OCI-LY7 (cell line): ENCODE data around the gene AMPD2. TPM values are rescaled to one million over a fixed set of nuclear protein-coding genes. Genes with fewer than 3 reads are reported as not detected.

ENCODE experiments used
- BruUV-seq: library from RNA; stranded (reverse); fragments of 400-500 nt; replicated peaks from 2 replicates; lab custom pipeline; 2021; lab: Mats Ljungman, UMichigan
- CTCF ChIA-PET: fragments of 300-600 bp; sonication (Branson Sonifier 250); formaldehyde crosslinking; loops from one replicate; lab custom pipeline; 2022; ENCODE audit warnings: antibody characterized with exemption; ENCODE audit not compliant: unreplicated experiment; lab: Charles Lee
- POLR2A ChIA-PET: fragments of 300-600 bp; sonication (Branson Sonifier 250); formaldehyde crosslinking; loops from one replicate; lab custom pipeline; 2022; ENCODE audit warnings: antibody characterized with exemption; lab: Charles Lee
- DNase-seq: peaks from one replicate; pipeline ENCODE4 v3.0.0-alpha.2; 2015; ENCODE audit warnings: low spot score
- H2AFZ ChIP-seq: fragments of 200-600 bp; sonication (generic), shearing (Covaris generic); 2 replicates; pipeline ENCODE4 v1.6.1; 2014; ENCODE audit warnings: mild to moderate bottlenecking, antibody characterized with exemption, low read length, moderate library complexity
- H3K27ac ChIP-seq: fragments of 200-600 bp; sonication (generic); 2 replicates; pipeline ENCODE4 v1.5.1; 2014; ENCODE audit warnings: mixed run types, low read depth, mild to moderate bottlenecking, moderate library complexity, low read length, inconsistent platforms; ENCODE audit not compliant: poor library complexity, severe bottlenecking
- H3K36me3 ChIP-seq: fragments of 200-600 bp; sonication (generic); 2 replicates; pipeline ENCODE4 v1.6.1; 2014; ENCODE audit warnings: mild to moderate bottlenecking, antibody characterized with exemption, low read length, moderate library complexity, mixed read lengths; ENCODE audit not compliant: insufficient read depth
- H3K4me1 ChIP-seq: fragments of 200-600 bp; sonication (generic); 2 replicates; pipeline ENCODE4 v1.5.1; 2014; ENCODE audit warnings: mild to moderate bottlenecking, low read length; ENCODE audit not compliant: insufficient read depth, poor library complexity, severe bottlenecking
- H3K4me2 ChIP-seq: fragments of 200-600 bp; sonication (generic); 2 replicates; pipeline ENCODE4 v1.6.1; 2014; ENCODE audit warnings: mild to moderate bottlenecking, low read length
- H3K4me3 ChIP-seq: fragments of 200-600 bp; sonication (generic); 2 replicates; pipeline ENCODE4 v1.5.1; 2014; ENCODE audit warnings: mild to moderate bottlenecking, low read depth, low read length; ENCODE audit not compliant: poor library complexity, severe bottlenecking
- H3K79me2 ChIP-seq: fragments of 200-600 bp; sonication (generic); 2 replicates; pipeline ENCODE4 v1.6.1; 2016; ENCODE audit warnings: low read depth, mild to moderate bottlenecking, low read length, moderate library complexity, mixed read lengths; ENCODE audit not compliant: insufficient read depth
- H3K9me2 ChIP-seq: fragments of 200-600 bp; sonication (generic); 2 replicates; pipeline ENCODE4 v1.6.1; 2016; ENCODE audit warnings: mild to moderate bottlenecking, low read length, mixed read lengths; ENCODE audit not compliant: insufficient read depth
- H3K9me3 ChIP-seq: fragments of 200-600 bp; sonication (generic); 2 replicates; pipeline ENCODE4 v1.6.1; 2014; ENCODE audit warnings: mild to moderate bottlenecking, mixed run types, low read length, mixed read lengths
- H4K20me1 ChIP-seq: fragments of 200-600 bp; sonication (generic); 2 replicates; pipeline ENCODE4 v1.6.1; 2014; ENCODE audit warnings: mild to moderate bottlenecking, antibody characterized with exemption, low read length, moderate library complexity, mixed read lengths; ENCODE audit not compliant: insufficient read depth
- EZH2phosphoT487 ChIP-seq: fragments of 200-600 bp; sonication (generic); IDR thresholded peaks from 2 replicates; pipeline ENCODE4 v1.6.1; 2018; ENCODE audit warnings: low read depth, borderline replicate concordance, mild to moderate bottlenecking, mixed run types, antibody characterized with exemption, low read length, moderate library complexity, mixed read lengths
- intact Hi-C: fragments of 100-400 bp; cut with micrococcal nuclease; formaldehyde crosslinking; loops from one replicate; pipeline ENCODE4 v1.10.0; 2022; ENCODE audit not compliant: unreplicated experiment
- total RNA-seq, 2 experiments: library from RNA; depleted of rRNA in 1 of 2; stranded (reverse); fragments of >200 nt in 1 of 2; shearing (Covaris generic) in 1 of 2; gene quantifications; 2 replicates each; pipeline ENCODE4 v1.2.3, GENCODE V29; 2014 to 2022
- TF ChIP-seq, protein P1 (sequence below): fragments of 200-600 bp; sonication (generic); conservative IDR thresholded peaks from 2 replicates; pipeline ENCODE4 v1.5.1; 2014; ENCODE audit warnings: mild to moderate bottlenecking, antibody characterized with exemption, low read length, moderate library complexity, mixed read lengths

AMPD2 gene
- total RNA-seq, 2 experiments from 2014 or later, result 51.8 to 66.2 TPM

DNA sequence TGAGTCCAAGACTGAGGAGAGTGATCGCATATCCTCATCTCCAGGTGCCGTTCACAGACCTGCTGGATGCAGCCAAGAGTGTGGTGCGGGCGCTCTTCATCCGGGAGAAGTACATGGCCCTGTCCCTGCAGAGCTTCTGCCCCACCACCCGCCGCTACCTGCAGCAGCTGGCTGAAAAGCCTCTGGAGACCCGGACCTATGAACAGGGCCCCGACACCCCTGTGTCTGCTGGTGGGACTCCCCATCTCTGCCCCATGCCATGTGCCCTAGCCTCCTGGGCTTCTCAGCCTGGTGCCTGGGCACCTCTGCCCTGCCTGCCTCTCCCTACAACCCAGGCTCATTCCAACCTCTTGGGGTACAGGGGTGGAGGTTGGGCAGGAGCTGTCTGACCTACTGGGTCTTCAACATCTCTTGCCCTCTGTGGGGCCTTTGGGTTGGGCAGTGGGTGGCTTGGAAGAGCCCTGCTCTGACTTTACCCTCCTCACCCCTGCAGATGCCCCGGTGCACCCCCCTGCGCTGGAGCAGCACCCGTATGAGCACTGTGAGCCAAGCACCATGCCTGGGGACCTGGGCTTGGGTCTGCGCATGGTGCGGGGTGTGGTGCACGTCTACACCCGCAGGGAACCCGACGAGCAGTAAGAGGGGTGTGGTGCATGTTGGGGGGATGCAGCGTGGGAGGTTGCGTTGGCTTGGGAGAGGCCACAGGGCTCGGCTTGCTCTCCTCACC, 7.2 kb downstream of the AMPD2 start:
- TF ChIP-seq, protein P1, sequence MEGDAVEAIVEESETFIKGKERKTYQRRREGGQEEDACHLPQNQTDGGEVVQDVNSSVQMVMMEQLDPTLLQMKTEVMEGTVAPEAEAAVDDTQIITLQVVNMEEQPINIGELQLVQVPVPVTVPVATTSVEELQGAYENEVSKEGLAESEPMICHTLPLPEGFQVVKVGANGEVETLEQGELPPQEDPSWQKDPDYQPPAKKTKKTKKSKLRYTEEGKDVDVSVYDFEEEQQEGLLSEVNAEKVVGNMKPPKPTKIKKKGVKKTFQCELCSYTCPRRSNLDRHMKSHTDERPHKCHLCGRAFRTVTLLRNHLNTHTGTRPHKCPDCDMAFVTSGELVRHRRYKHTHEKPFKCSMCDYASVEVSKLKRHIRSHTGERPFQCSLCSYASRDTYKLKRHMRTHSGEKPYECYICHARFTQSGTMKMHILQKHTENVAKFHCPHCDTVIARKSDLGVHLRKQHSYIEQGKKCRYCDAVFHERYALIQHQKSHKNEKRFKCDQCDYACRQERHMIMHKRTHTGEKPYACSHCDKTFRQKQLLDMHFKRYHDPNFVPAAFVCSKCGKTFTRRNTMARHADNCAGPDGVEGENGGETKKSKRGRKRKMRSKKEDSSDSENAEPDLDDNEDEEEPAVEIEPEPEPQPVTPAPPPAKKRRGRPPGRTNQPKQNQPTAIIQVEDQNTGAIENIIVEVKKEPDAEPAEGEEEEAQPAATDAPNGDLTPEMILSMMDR, result no peak
- TF ChIP-seq EZH2phosphoT487, result no peak
- BruUV-seq, result no TSS peak
- Histone ChIP-seq H3K9me2 (no peaks in the 10 kb centered on the region), H3K36me3 (peaks cover 44% of the 10 kb centered on the region), H3K9me3 (no peaks in the 10 kb centered on the region), H2AFZ (no peak overlapping the region), H3K4me1 (peaks cover 32% of the 10 kb centered on the region), H3K79me2 (peaks cover 16% of the 10 kb centered on the region), H4K20me1 (0 out of 2 replicates have a peak, but pooled peaks cover 5% of the 10 kb centered on the region), H3K4me3 (no peak overlapping the region), H3K4me2 (no peak overlapping the region), H3K27ac (no peak overlapping the region)
- CTCF ChIA-PET, result no interaction called here
- no peak for DNase-seq
- POLR2A ChIA-PET, result no interaction called here
- intact Hi-C loops, result no loop called here

DNA sequence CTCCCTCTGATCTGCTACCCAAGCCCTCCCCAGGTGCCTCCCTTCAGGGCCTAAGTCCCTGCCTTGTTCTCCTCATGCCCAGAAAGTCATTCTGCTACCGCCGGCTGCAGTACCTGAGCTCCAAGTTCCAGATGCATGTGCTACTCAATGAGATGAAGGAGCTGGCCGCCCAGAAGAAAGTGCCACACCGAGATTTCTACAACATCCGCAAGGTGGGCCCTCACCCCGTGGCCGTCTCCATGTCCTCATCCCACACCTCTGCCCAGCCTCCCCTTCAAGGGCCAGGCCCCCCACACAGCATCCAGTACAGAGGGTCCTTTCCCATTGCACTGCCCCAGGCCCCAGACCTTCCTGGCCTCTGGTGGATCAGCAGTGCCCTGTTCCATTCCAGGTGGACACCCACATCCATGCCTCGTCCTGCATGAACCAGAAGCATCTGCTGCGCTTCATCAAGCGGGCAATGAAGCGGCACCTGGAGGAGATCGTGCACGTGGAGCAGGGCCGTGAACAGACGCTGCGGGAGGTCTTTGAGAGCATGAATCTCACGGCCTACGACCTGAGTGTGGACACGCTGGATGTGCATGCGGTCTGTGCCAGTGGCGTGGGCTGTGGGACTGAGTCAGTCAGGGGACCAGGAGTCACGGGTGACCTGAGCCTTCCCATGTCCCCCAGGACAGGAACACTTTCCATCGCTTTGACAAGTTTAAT, 8.2 kb downstream of the AMPD2 start:
- no TSS peak for BruUV-seq
- Histone ChIP-seq H3K79me2 (peaks cover 6% of the 10 kb centered on the region; the same call in 1 of the 2 replicates), H3K4me2 (no peak overlapping the region), H4K20me1 (no peaks in the 10 kb centered on the region), H3K36me3 (peaks cover 44% of the 10 kb centered on the region), H3K27ac (no peak overlapping the region), H3K4me3 (no peak overlapping the region), H3K4me1 (peaks cover 22% of the 10 kb centered on the region), H3K9me3 (no peaks in the 10 kb centered on the region), H3K9me2 (no peaks in the 10 kb centered on the region), H2AFZ (no peak overlapping the region)
- TF ChIP-seq, protein P1, result no peak
- TF ChIP-seq EZH2phosphoT487, result no peak
- ChIA-PET POLR2A (no interaction called here), CTCF (interaction anchor here (0.6 kb wide), 1 partner anchor 863 kb away, joined by 3 read pairs; no protein-coding TSS in a partner anchor)
- intact Hi-C loops, result no loop called here
- DNase-seq, result no peak
